Measurements from ENCODE around the gene BLTP2. TPM values are rescaled to one million over a fixed set of nuclear protein-coding genes. Genes with fewer than 3 reads are reported as not detected.

Gene BLTP2
- total RNA-seq, 1 donor from 2014 or later = 65.6 TPM

GRCh38 chr17:28623696-28624095, 21.3 kb downstream of the BLTP2 start:
- H3K27ac ChIP-seq = no peak overlapping the region
- DNase-seq (ENCODE audit: extremely low spot score in 2 of 2) = no peak
- no peaks in the 10 kb centered on the region for H3K27me3 ChIP-seq
- H3K4me3 ChIP-seq = no peak overlapping the region
- peaks cover 0 to 77% of the 10 kb centered on the region in 2 donors for H3K36me3 ChIP-seq
- intact Hi-C loops (cut with DNase I) = no loop called here
- H3K9me3 ChIP-seq = no peaks in the 10 kb centered on the region
- H3K4me1 ChIP-seq = no peaks in the 10 kb centered on the region
- TF ChIP-seq POLR2A (IDR thresholded peaks at IDR 0.05) = no peak

- H3K36me3 ChIP-seq = peaks cover 0 to 78% of the 10 kb centered on the region in 2 donors
- H3K27ac ChIP-seq = no peak overlapping the region
- no peaks in the 10 kb centered on the region for H3K4me1 ChIP-seq
- no peaks in the 10 kb centered on the region for H3K27me3 ChIP-seq
- intact Hi-C loops (cut with DNase I) = no loop called here
- H3K9me3 ChIP-seq = no peaks in the 10 kb centered on the region
- DNase-seq (ENCODE audit: extremely low spot score in 2 of 2) = no peak
- TF ChIP-seq POLR2A (IDR thresholded peaks at IDR 0.05) (no peak), POLR2AphosphoS5 (IDR thresholded peaks at IDR 0.05; ENCODE audit: insufficient read depth in 1 of 2, low read depth in 1 of 2) (no peak)
- TF ChIP-seq, protein P1, sequence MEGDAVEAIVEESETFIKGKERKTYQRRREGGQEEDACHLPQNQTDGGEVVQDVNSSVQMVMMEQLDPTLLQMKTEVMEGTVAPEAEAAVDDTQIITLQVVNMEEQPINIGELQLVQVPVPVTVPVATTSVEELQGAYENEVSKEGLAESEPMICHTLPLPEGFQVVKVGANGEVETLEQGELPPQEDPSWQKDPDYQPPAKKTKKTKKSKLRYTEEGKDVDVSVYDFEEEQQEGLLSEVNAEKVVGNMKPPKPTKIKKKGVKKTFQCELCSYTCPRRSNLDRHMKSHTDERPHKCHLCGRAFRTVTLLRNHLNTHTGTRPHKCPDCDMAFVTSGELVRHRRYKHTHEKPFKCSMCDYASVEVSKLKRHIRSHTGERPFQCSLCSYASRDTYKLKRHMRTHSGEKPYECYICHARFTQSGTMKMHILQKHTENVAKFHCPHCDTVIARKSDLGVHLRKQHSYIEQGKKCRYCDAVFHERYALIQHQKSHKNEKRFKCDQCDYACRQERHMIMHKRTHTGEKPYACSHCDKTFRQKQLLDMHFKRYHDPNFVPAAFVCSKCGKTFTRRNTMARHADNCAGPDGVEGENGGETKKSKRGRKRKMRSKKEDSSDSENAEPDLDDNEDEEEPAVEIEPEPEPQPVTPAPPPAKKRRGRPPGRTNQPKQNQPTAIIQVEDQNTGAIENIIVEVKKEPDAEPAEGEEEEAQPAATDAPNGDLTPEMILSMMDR (IDR thresholded peaks at IDR 0.05) = no peak
- no peak overlapping the region for H3K4me3 ChIP-seq
Measured at GRCh38 chr17:28622186-28622585, 22.8 kb downstream of the BLTP2 start.

GRCh38 chr17:28620010-28620409, 24.9 kb downstream of the BLTP2 start:
- peaks cover 4 to 98% of the 10 kb centered on the region in 2 donors for H3K36me3 ChIP-seq
- intact Hi-C loops (cut with DNase I) = no loop called here

GRCh38 chr17:28618464-28618863, 26.5 kb downstream of the BLTP2 start:
- Histone ChIP-seq H3K4me1 (no peaks in the 10 kb centered on the region), H3K27me3 (no peaks in the 10 kb centered on the region), H3K36me3 (peaks cover 4 to 99% of the 10 kb centered on the region in 2 donors), H3K9me3 (no peaks in the 10 kb centered on the region), H3K4me3 (no peak overlapping the region), H3K27ac (no peak overlapping the region)
- intact Hi-C loops (cut with DNase I) = loop anchor here (10.0 kb wide), 1 partner anchor 124 kb away; no protein-coding TSS in a partner anchor
- TF ChIP-seq, protein P1 (IDR thresholded peaks at IDR 0.05) = no peak
- no peak for TF ChIP-seq POLR2AphosphoS5 (IDR thresholded peaks at IDR 0.05; ENCODE audit: insufficient read depth in 1 of 2, low read depth in 1 of 2)
- no peak for TF ChIP-seq POLR2A (IDR thresholded peaks at IDR 0.05)
- DNase-seq (ENCODE audit: extremely low spot score in 2 of 2) = no peak

More at GRCh38 chr17:28620010-28620409, 24.9 kb downstream of the BLTP2 start:
- DNase-seq (ENCODE audit: extremely low spot score in 2 of 2) = no peak
- TF ChIP-seq POLR2A (IDR thresholded peaks at IDR 0.05) = no peak
- TF ChIP-seq, protein P1 (IDR thresholded peaks at IDR 0.05) = no peak
- TF ChIP-seq POLR2AphosphoS5 (IDR thresholded peaks at IDR 0.05; ENCODE audit: insufficient read depth in 1 of 2, low read depth in 1 of 2) = no peak
- Histone ChIP-seq H3K27ac (no peak overlapping the region), H3K4me3 (no peak overlapping the region), H3K27me3 (no peaks in the 10 kb centered on the region), H3K9me3 (no peaks in the 10 kb centered on the region), H3K4me1 (no peaks in the 10 kb centered on the region)

- H3K27me3 ChIP-seq = no peaks in the 10 kb centered on the region
- intact Hi-C loops (cut with DNase I) = loop anchor here (10.0 kb wide), 1 partner anchor 121 kb away; no protein-coding TSS in a partner anchor
- H3K27ac ChIP-seq = no peak overlapping the region
- DNase-seq (ENCODE audit: extremely low spot score in 2 of 2) = no peak
- TF ChIP-seq POLR2AphosphoS5 (IDR thresholded peaks at IDR 0.05; ENCODE audit: insufficient read depth in 1 of 2, low read depth in 1 of 2) (no peak), POLR2A (IDR thresholded peaks at IDR 0.05) (no peak)
- TF ChIP-seq, protein P1 (IDR thresholded peaks at IDR 0.05) = no peak
- peaks cover 4 to 77% of the 10 kb centered on the region in 2 donors for H3K36me3 ChIP-seq
- no peaks in the 10 kb centered on the region for H3K9me3 ChIP-seq
- no peak overlapping the region for H3K4me3 ChIP-seq
- no peaks in the 10 kb centered on the region for H3K4me1 ChIP-seq
Measured at GRCh38 chr17:28616281-28616680, 28.7 kb downstream of the BLTP2 start.
